H1 (cell line): ENCODE results near the gene DPEP3. TPM values are rescaled to one million over a fixed set of nuclear protein-coding genes. Genes with fewer than 3 reads are reported as not detected.

Experiments used
- CTCF ChIA-PET: fragments of 300-600 bp; sonication (Branson Sonifier 250); formaldehyde crosslinking; loops from one replicate; lab custom pipeline; 2021; ENCODE audit not compliant: partially characterized antibody; lab: Charles Lee
- POLR2A ChIA-PET: fragments of 300-600 bp; sonication (Branson Sonifier 250); formaldehyde crosslinking; loops from one replicate; lab custom pipeline; 2021; ENCODE audit warnings: inconsistent platforms; ENCODE audit not compliant: partially characterized antibody; lab: Charles Lee
- DNase-seq, 2 experiments: peaks; one replicate each; pipeline versions ENCODE4 v3.0.0 to v3.0.0-alpha.2; 2010 to 2022; ENCODE audit warnings: low spot score in 2 of 2, low read depth in 1 of 2, mixed read lengths in 1 of 2
- FAIRE-seq: peaks from 2 replicates; lab custom pipeline; 2011; peaks lifted over from hg19 to GRCh38; lab: Jason Lieb, UNC
- H2AFZ ChIP-seq: 2 replicates; pipeline ENCODE4 v1.8.1; 2012; ENCODE audit warnings: low read length, inconsistent platforms
- H2AK5ac ChIP-seq: 2 replicates; pipeline ENCODE4 v1.6.1; 2013; ENCODE audit warnings: low read depth, low read length
- H2BK120ac ChIP-seq: replicated peaks from 2 replicates; pipeline ENCODE3; 2013; ENCODE audit warnings: low read depth, low read length, inconsistent platforms
- H2BK12ac ChIP-seq: 2 replicates; pipeline ENCODE4 v1.6.1; 2013; ENCODE audit warnings: low read depth, low read length
- H2BK15ac ChIP-seq: 2 replicates; pipeline ENCODE4 v1.6.1; 2013; ENCODE audit warnings: low read length
- H2BK20ac ChIP-seq: 2 replicates; pipeline ENCODE4 v1.6.1; 2013; ENCODE audit warnings: low read length
- H2BK5ac ChIP-seq: 2 replicates; pipeline ENCODE4 v1.6.1; 2013; ENCODE audit warnings: low read depth, low read length
- H3K14ac ChIP-seq: 2 replicates; pipeline ENCODE4 v1.6.1; 2013; ENCODE audit warnings: inconsistent platforms; ENCODE audit not compliant: insufficient read length
- H3K18ac ChIP-seq: 2 replicates; pipeline ENCODE4 v1.6.1; 2013; ENCODE audit warnings: low read length; ENCODE audit errors: extremely low read depth
- H3K23ac ChIP-seq: 2 replicates; pipeline ENCODE4 v1.6.1; 2013; ENCODE audit warnings: inconsistent platforms; ENCODE audit not compliant: insufficient read length
- H3K23me2 ChIP-seq: 2 replicates; pipeline ENCODE4 v1.6.1; 2013; ENCODE audit warnings: low read depth, low read length
- H3K27ac ChIP-seq: 2 replicates; pipeline ENCODE4 v1.6.1; 2011; ENCODE audit warnings: low read depth, low read length, inconsistent platforms
- H3K27me3 ChIP-seq, 4 experiments: replicated peaks in 1 of 4; 1 replicate in 1 of 4; 2 replicates in 3 of 4; pipeline versions ENCODE4 v1.6.1 to v1.8.1; 2011 to 2013; ENCODE audit warnings: low read length in 3 of 4, mild to moderate bottlenecking in 3 of 4, inconsistent platforms in 2 of 4, mixed read lengths in 2 of 4, moderate library complexity in 1 of 4; ENCODE audit not compliant: control insufficient read depth in 3 of 4, insufficient read depth in 3 of 4; ENCODE audit errors: extremely low read depth in 1 of 4
- H3K36me3 ChIP-seq, 4 experiments: 2 replicates each; pipeline versions ENCODE4 v1.6.1 to v1.8.1; 2011 to 2013; ENCODE audit warnings: mild to moderate bottlenecking in 4 of 4, low read length in 3 of 4, moderate library complexity in 2 of 4, control low read depth in 1 of 4, inconsistent platforms in 1 of 4; ENCODE audit not compliant: insufficient read depth in 4 of 4, control insufficient read depth in 2 of 4
- H3K4ac ChIP-seq: replicated peaks from 2 replicates; pipeline ENCODE3; 2013; ENCODE audit warnings: low read length, low read depth, mixed read lengths, inconsistent platforms; ENCODE audit not compliant: insufficient read length
- H3K4me1 ChIP-seq, 4 experiments: replicated peaks in 1 of 4; 1 replicate in 1 of 4; 2 replicates in 3 of 4; pipeline versions ENCODE4 v1.6.1 to v1.8.1; 2011 to 2013; ENCODE audit warnings: low read length in 3 of 4, inconsistent platforms in 2 of 4, mixed read lengths in 1 of 4; ENCODE audit not compliant: insufficient read depth in 4 of 4, control insufficient read depth in 3 of 4
- H3K4me2 ChIP-seq, 2 experiments: 2 replicates each; pipeline versions ENCODE4 v1.6.1 to v1.8.1; 2011 to 2013; ENCODE audit warnings: low read depth in 2 of 2, low read length in 2 of 2, control low read depth in 1 of 2, inconsistent platforms in 1 of 2, mild to moderate bottlenecking in 1 of 2; ENCODE audit not compliant: insufficient read depth in 1 of 2
- H3K4me3 ChIP-seq, 4 experiments: fragments of 200-600, 300-600 bp in 1 of 4; sonication (generic), shearing (Covaris generic), sonication (Bioruptor Twin) in 1 of 4; 2 replicates each; pipeline versions ENCODE4 v1.5.1 to v1.8.1; 2011 to 2016; ENCODE audit warnings: low read length in 4 of 4, low read depth in 3 of 4, control low read depth in 2 of 4, inconsistent platforms in 2 of 4, mild to moderate bottlenecking in 2 of 4, mixed read lengths in 1 of 4, moderate library complexity in 1 of 4; ENCODE audit not compliant: insufficient read depth in 2 of 4; ENCODE audit errors: extremely low read depth in 1 of 4
- H3K56ac ChIP-seq: replicated peaks from 2 replicates; pipeline ENCODE3; 2013; ENCODE audit warnings: low read depth, mild to moderate bottlenecking, mixed read lengths, low read length, inconsistent platforms; ENCODE audit not compliant: insufficient read length
- H3K79me1 ChIP-seq: 2 replicates; pipeline ENCODE4 v1.6.1; 2013; ENCODE audit warnings: low read depth, low read length, control low read depth
- H3K79me2 ChIP-seq, 2 experiments: 2 replicates each; pipeline versions ENCODE4 v1.6.1 to v1.8.1; 2012 to 2013; ENCODE audit warnings: low read length in 2 of 2, mild to moderate bottlenecking in 2 of 2, inconsistent platforms in 1 of 2; ENCODE audit not compliant: insufficient read depth in 2 of 2, control insufficient read depth in 1 of 2
- H3K9ac ChIP-seq, 4 experiments: replicated peaks in 1 of 4; 1 replicate in 1 of 4; 2 replicates in 3 of 4; pipeline versions ENCODE4 v1.6.1 to v1.8.1; 2011 to 2013; ENCODE audit warnings: low read depth in 3 of 4, low read length in 3 of 4, control low read depth in 2 of 4, mild to moderate bottlenecking in 2 of 4, moderate library complexity in 2 of 4, inconsistent platforms in 1 of 4; ENCODE audit errors: extremely low read depth in 1 of 4
- H3K9me3 ChIP-seq, 2 experiments: 2 replicates each; pipeline versions ENCODE4 v1.6.1 to v1.8.1; 2012 to 2013; ENCODE audit warnings: mild to moderate bottlenecking in 2 of 2, moderate library complexity in 2 of 2, control low read depth in 1 of 2, inconsistent platforms in 1 of 2, low read depth in 1 of 2, low read length in 1 of 2, mixed read lengths in 1 of 2; ENCODE audit not compliant: insufficient read depth in 2 of 2
- H4K20me1 ChIP-seq, 2 experiments: replicated peaks in 1 of 2; 2 replicates each; pipeline versions ENCODE3 to v1.8.1; 2011 to 2013; ENCODE audit warnings: inconsistent platforms in 2 of 2, low read length in 2 of 2, mild to moderate bottlenecking in 1 of 2; ENCODE audit not compliant: insufficient read depth in 2 of 2, control insufficient read depth in 1 of 2
- H4K5ac ChIP-seq: 2 replicates; pipeline ENCODE4 v1.6.1; 2013; ENCODE audit warnings: low read length, low read depth, mixed read lengths, inconsistent platforms; ENCODE audit not compliant: insufficient read length
- H4K8ac ChIP-seq: 2 replicates; pipeline ENCODE4 v1.8.0; 2013; ENCODE audit warnings: mild to moderate bottlenecking, moderate library complexity, low read length, inconsistent platforms; ENCODE audit not compliant: insufficient read depth; ENCODE audit errors: extremely low read depth
- H4K91ac ChIP-seq: replicated peaks from 2 replicates; pipeline ENCODE3; 2013; ENCODE audit warnings: low read length, mixed read lengths, inconsistent platforms; ENCODE audit not compliant: insufficient read length
- ASH2L ChIP-seq: fragments of 200-600, 300-600 bp; sonication (generic); IDR thresholded peaks from one replicate; pipeline ENCODE4 v1.7.1; 2017; ENCODE audit warnings: low read length
- EP300 ChIP-seq, 2 experiments: IDR thresholded peaks; 1 replicate in 1 of 2; 2 replicates in 1 of 2; pipeline ENCODE4 v1.6.1; 2011 to 2012; ENCODE audit warnings: low read depth in 2 of 2, low read length in 2 of 2, mild to moderate bottlenecking in 2 of 2, borderline replicate concordance in 1 of 2, inconsistent platforms in 1 of 2, moderate library complexity in 1 of 2
- JUN ChIP-seq: IDR thresholded peaks from 2 replicates; pipeline ENCODE4 v1.6.1; 2011; ENCODE audit warnings: low read depth, mild to moderate bottlenecking, improper control_type of control experiment, low read length
- NRF1 ChIP-seq: IDR thresholded peaks from 2 replicates; pipeline ENCODE4 v1.6.1; 2011; ENCODE audit warnings: mild to moderate bottlenecking, low read depth, low read length, improper control_type of control experiment
- PHF8 ChIP-seq: fragments of 200-600 bp; sonication (generic); conservative IDR thresholded peaks from 2 replicates; pipeline ENCODE4 v1.7.1; 2012; ENCODE audit warnings: low read depth, mild to moderate bottlenecking, inconsistent platforms, low read length, moderate library complexity
- RAD21 ChIP-seq, 2 experiments: IDR thresholded peaks in 1 of 2; conservative IDR thresholded peaks in 1 of 2; 2 replicates each; pipeline ENCODE4 v1.6.1; 2011; ENCODE audit warnings: low read depth in 2 of 2, low read length in 2 of 2, improper control_type of control experiment in 1 of 2, inconsistent platforms in 1 of 2, mild to moderate bottlenecking in 1 of 2, moderate library complexity in 1 of 2
- TBP ChIP-seq: IDR thresholded peaks from 2 replicates; pipeline ENCODE4 v1.6.1; 2011; ENCODE audit warnings: low read depth, low read length, improper control_type of control experiment
- WGBS, 2 experiments: shearing (Covaris generic) in 1 of 2; methylation state at CpG; one replicate each; pipeline versions ENCODE4 v1.1.6 to v1.1.7; 2013 to 2015; ENCODE audit warnings: low lambda C conversion rate in 2 of 2, mixed read lengths in 2 of 2, inconsistent platforms in 1 of 2, low coverage in 1 of 2, missing lambda C conversion rate in 1 of 2; ENCODE audit not compliant: insufficient replicate concordance in 2 of 2, insufficient coverage in 1 of 2, insufficient read length in 1 of 2; ENCODE audit errors: extremely low coverage in 1 of 2, missing lambda C conversion rate in 1 of 2; 5-methylcytosine and 5-hydroxymethylcytosine counted together
- polyA plus RNA-seq, 7 experiments: library from polyadenylated mRNA; depleted of rRNA in 3 of 7; stranded (reverse) in 5 of 7; unstranded in 2 of 7; fragments of >200 nt in 5 of 7; fragments of 200-250 nt in 2 of 7; gene quantifications; 1 replicate in 5 of 7; 2 replicates in 1 of 7; 4 replicates in 1 of 7; pipeline versions ENCODE4 v1.2.1 to v1.2.3, GENCODE V29; 2011 to 2013; ENCODE audit warnings: missing spikeins in 2 of 7, mixed read lengths in 2 of 7
- total RNA-seq: library from RNA; stranded (reverse); fragmentation: NEBNext Ultra II Directional; extraction: Animal tissue kit (Norgen Biotek cat#: 25700); gene quantifications from 2 replicates; pipeline ENCODE4 v1.2.1, GENCODE V29; 2021

DPEP3 gene
- total and polyA plus RNA-seq, 2 of the 8 experiments (the other 6 are each of a cell fraction or from before 2014, with no cell fraction given), result 6.5 to 9.9 TPM

- Histone ChIP-seq H3K4me2 (peak overlapping the region in 1 of 2 experiments; percentile 1; a peak in 1 of 4 replicates), H3K9me3 (no peaks in the 10 kb centered on the region), H2BK15ac (no peak overlapping the region), H3K56ac (no peak overlapping the region), H3K4me1 (peaks cover 0 to 6% (median 3%) of the 10 kb centered on the region in 4 experiments; a peak in 3 of 7 replicates), H4K5ac (peak overlapping the region; percentile 5), H3K4me3 (no peak overlapping the region), H4K20me1 (no peaks in the 10 kb centered on the region), H2BK20ac (0 out of 2 replicates have a peak overlapping the region, but pooled peaks have one; percentile 56), H3K9ac (no peak overlapping the region; a peak in 1 of 7 replicates), H3K79me2 (no peaks in the 10 kb centered on the region), H2BK12ac (no peak overlapping the region), H3K23me2 (no peaks in the 10 kb centered on the region), H3K36me3 (no peaks in the 10 kb centered on the region), H2BK120ac (no peak overlapping the region), H4K8ac (peak overlapping the region; percentile 65), H3K14ac (no peak overlapping the region), H3K79me1 (no peaks in the 10 kb centered on the region), H3K18ac (no peak overlapping the region), H3K23ac (no peak overlapping the region), H3K27me3 (no peaks in the 10 kb centered on the region), H3K4ac (no peak overlapping the region), H2AK5ac (no peak overlapping the region), H2AFZ (peak overlapping the region; percentile 88), H3K27ac (no peak overlapping the region), H2BK5ac (no peak overlapping the region), H4K91ac (no peak overlapping the region)
- DNase-seq (no peak), FAIRE-seq (no peak)
- CTCF ChIA-PET, result interaction anchor here (0.7 to 3.1 kb wide), 11 partner anchors 9 to 223 kb away, joined by 3 to 17 read pairs (median 4); partner anchors contain the start of gene DPEP2NB
- WGBS, 2 experiments, result 74% methylated on average over 6 of the region's 6 CpGs; no CpG with 5 or more reads in 1 of the 2 experiments
- POLR2A ChIA-PET, result interaction anchor here (0.7 to 1.7 kb wide), 6 partner anchors 10 to 85 kb away, joined by 3 read pairs; partner anchors contain the start of genes DPEP2NB and DUS2
- TF ChIP-seq EP300 (IDR thresholded peaks at IDR 0.05; ENCODE audit: borderline replicate concordance in 1 of 2, low read depth in 2 of 2, low read length in 2 of 2) (no peak), TBP (no peak), ASH2L (no peak), RAD21 (IDR thresholded peaks at IDR 0.05 in 1 of 2, conservative IDR thresholded peaks at IDR 0.05 in 1 of 2; ENCODE audit: low read depth in 2 of 2, low read length in 2 of 2) (no peak), NRF1 (no peak), JUN (no peak), PHF8 (no peak)
These were observed 25.5 kb upstream of the DPEP3 start for GRCh38 chr16:68005786-68006286.
